Measurements from ENCODE around the gene CAPS.

- TF ChIP-seq POLR2AphosphoS5 (IDR thresholded peaks at IDR 0.05; ENCODE audit: low read depth, low read length) (no peak), POLR2A (IDR thresholded peaks at IDR 0.05; ENCODE audit: low read depth, low read length) (no peak), TAF1 (IDR thresholded peaks at IDR 0.05; ENCODE audit: borderline replicate concordance, low read depth, low read length) (no peak)
Observed at GRCh38 chr19:5934774-5935472, 20.9 kb downstream of the CAPS start.
